Endothelial cell of umbilical vein (primary cell): ENCODE data around the gene ACAP1.
A peak's percentile ranks its signal among the peaks of the same experiment; 100 is the strongest.

Experiments used
- EZH2 ChIP-seq: IDR thresholded peaks from 2 replicates; pipeline ENCODE4 v1.6.1; 2012; ENCODE audit warnings: borderline replicate concordance, low read depth, mild to moderate bottlenecking, moderate library complexity, low read length, inconsistent platforms; ENCODE audit not compliant: severe bottlenecking
- FOS ChIP-seq: IDR thresholded peaks from 2 replicates; pipeline ENCODE4 v1.6.1; 2011; ENCODE audit warnings: mild to moderate bottlenecking, low read length, moderate library complexity, borderline replicate concordance; ENCODE audit not compliant: insufficient read depth
- GATA2 ChIP-seq: IDR thresholded peaks from 2 replicates; pipeline ENCODE4 v1.7.0; 2011; ENCODE audit warnings: low read depth, mild to moderate bottlenecking, moderate library complexity, mixed read lengths, low read length; ENCODE audit not compliant: insufficient read length, insufficient read depth
- JUN ChIP-seq: IDR thresholded peaks from 2 replicates; pipeline ENCODE4 v1.6.1; 2011; ENCODE audit warnings: borderline replicate concordance, low read depth; ENCODE audit not compliant: insufficient read length, insufficient read depth
- MYC ChIP-seq: IDR thresholded peaks from one replicate; pipeline ENCODE4 v1.6.1; 2011; ENCODE audit warnings: mild to moderate bottlenecking, low read depth, low read length
- POLR2A ChIP-seq: IDR thresholded peaks from 2 replicates; pipeline ENCODE4 v1.6.1; 2012; ENCODE audit warnings: low read depth, mild to moderate bottlenecking, control low read depth, low read length
- TF ChIP-seq, protein P1 (sequence below), 2 donors: IDR thresholded peaks; 1 replicate in 1 of 2; 2 replicates in 1 of 2; pipeline ENCODE4 v1.5.1; 2011; ENCODE audit warnings: low read length in 2 of 2, mild to moderate bottlenecking in 2 of 2, moderate library complexity in 2 of 2, control low read depth in 1 of 2, inconsistent platforms in 1 of 2, low read depth in 1 of 2; ENCODE audit not compliant: insufficient read depth in 1 of 2; ENCODE audit errors: extremely low read depth in 1 of 2

DNA sequence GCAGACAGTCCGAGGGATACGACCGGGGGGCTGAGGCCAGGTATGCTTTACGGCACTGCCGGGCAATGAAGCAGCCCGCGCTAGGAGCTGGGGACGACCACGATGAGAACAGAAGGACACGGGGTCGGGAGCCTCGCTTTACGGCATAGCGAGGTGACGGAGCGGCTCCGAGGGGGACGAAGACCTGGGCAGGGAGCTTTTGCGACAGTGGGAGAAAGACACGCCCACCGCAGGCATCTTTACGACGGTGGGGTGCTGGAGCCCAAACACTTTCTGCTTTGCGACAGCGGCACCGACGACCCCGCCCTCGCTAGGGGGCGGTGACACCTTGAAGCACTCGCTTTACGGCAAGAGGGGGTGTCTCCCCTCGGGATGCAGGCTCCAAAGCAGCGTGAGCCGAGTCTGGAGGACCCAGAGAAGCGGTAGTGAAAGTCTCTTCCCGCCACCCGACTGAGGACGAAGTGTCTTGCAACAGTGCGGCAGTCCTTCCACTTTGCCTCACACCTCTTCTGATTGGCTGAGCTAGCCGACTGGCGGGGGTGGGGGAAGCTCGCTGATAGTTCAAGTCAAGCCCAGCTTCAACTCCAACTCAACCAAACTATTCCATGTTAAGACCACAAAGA is 6.8 kb upstream of the ACAP1 start:
- TF ChIP-seq JUN (no peak), POLR2A (no peak), EZH2 (no peak), FOS (no peak), GATA2 (no peak), MYC (peak; percentile 1)
- TF ChIP-seq, protein P1, sequence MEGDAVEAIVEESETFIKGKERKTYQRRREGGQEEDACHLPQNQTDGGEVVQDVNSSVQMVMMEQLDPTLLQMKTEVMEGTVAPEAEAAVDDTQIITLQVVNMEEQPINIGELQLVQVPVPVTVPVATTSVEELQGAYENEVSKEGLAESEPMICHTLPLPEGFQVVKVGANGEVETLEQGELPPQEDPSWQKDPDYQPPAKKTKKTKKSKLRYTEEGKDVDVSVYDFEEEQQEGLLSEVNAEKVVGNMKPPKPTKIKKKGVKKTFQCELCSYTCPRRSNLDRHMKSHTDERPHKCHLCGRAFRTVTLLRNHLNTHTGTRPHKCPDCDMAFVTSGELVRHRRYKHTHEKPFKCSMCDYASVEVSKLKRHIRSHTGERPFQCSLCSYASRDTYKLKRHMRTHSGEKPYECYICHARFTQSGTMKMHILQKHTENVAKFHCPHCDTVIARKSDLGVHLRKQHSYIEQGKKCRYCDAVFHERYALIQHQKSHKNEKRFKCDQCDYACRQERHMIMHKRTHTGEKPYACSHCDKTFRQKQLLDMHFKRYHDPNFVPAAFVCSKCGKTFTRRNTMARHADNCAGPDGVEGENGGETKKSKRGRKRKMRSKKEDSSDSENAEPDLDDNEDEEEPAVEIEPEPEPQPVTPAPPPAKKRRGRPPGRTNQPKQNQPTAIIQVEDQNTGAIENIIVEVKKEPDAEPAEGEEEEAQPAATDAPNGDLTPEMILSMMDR (IDR thresholded peaks at IDR 0.05; ENCODE audit: extremely low read depth in 1 of 2, insufficient read depth in 1 of 2, low read depth in 1 of 2, low read length in 2 of 2) = peak in 1 of 2 donors; percentile 6
